K562 (cell line): ENCODE measurements around the gene CAPN7.

Source experiments
- KLF13 ChIP-seq: fragments of 450-650 bp; IDR thresholded peaks from 2 replicates; pipeline ENCODE4 v1.6.1; 2016; ENCODE audit warnings: missing genetic modification characterization, low read depth, mild to moderate bottlenecking, missing compliant biosample characterization, moderate library complexity, borderline replicate concordance
- MAZ ChIP-seq, 2 experiments: fragments of 450-650 bp in 1 of 2; sonication (generic) in 1 of 2; formaldehyde crosslinking; IDR thresholded peaks in 1 of 2; conservative IDR thresholded peaks in 1 of 2; 2 replicates each; pipeline versions ENCODE4 v1.4.0 to v1.5.0; 2020; ENCODE audit warnings: mild to moderate bottlenecking in 1 of 2, missing genetic modification reagents in 1 of 2
- MLX ChIP-seq, 2 experiments: fragments of 450-650 bp in 1 of 2; sonication (generic) in 1 of 2; formaldehyde crosslinking; conservative IDR thresholded peaks; 2 replicates each; pipeline versions ENCODE4 v1.4.0 to v1.8.1; 2020 to 2022; ENCODE audit warnings: mild to moderate bottlenecking in 1 of 2, missing genetic modification reagents in 1 of 2
- POLR2AphosphoS5 ChIP-seq: IDR thresholded peaks from 2 replicates; pipeline ENCODE4 v1.6.1; 2011; ENCODE audit warnings: mild to moderate bottlenecking, low read depth, low read length, moderate library complexity; ENCODE audit not compliant: control insufficient read depth, insufficient read depth
- ZFP36 ChIP-seq: fragments of 150-350 bp; IDR thresholded peaks from 2 replicates; pipeline ENCODE4 v1.6.1; 2018; ENCODE audit warnings: low read length, low read depth; ENCODE audit not compliant: partially characterized antibody
- ZNF436 ChIP-seq: fragments of 250-450, 450-650 bp; sonication (Bioruptor Pico); formaldehyde crosslinking; IDR thresholded peaks from 2 replicates; pipeline ENCODE4 v1.7.0; 2020; ENCODE audit warnings: mild to moderate bottlenecking
- TF ChIP-seq, protein P1 (sequence below): fragments of 450-650 bp; formaldehyde crosslinking; IDR thresholded peaks from 2 replicates; pipeline ENCODE4 v1.4.0; 2022; ENCODE audit warnings: mild to moderate bottlenecking, moderate library complexity

GRCh38 chr3:15292765-15293522 is 86.9 kb downstream of the CAPN7 start:
- TF ChIP-seq ZFP36 (no peak), MAZ (CRISPR knock-in tag; conservative IDR thresholded peaks at IDR 0.05 in 1 of 2, IDR thresholded peaks at IDR 0.05 in 1 of 2) (no peak), POLR2AphosphoS5 (no peak), KLF13 (tag) (no peak), MLX (CRISPR knock-in tag; conservative IDR thresholded peaks at IDR 0.05) (no peak), ZNF436 (no peak)
- TF ChIP-seq, protein P1, sequence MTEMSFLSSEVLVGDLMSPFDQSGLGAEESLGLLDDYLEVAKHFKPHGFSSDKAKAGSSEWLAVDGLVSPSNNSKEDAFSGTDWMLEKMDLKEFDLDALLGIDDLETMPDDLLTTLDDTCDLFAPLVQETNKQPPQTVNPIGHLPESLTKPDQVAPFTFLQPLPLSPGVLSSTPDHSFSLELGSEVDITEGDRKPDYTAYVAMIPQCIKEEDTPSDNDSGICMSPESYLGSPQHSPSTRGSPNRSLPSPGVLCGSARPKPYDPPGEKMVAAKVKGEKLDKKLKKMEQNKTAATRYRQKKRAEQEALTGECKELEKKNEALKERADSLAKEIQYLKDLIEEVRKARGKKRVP (CRISPR knock-in tag): no peak
